GM19438 (cell line): ENCODE results near the gene ANP32B.
"Not testable (repeated sequence)": the region's sequence is repeated elsewhere in the genome, so short reads cannot be mapped to it uniquely, and the experiment has no call there.

Experiments used
- ATAC-seq: cut with Tn5 transposase; IDR thresholded peaks from one replicate; pipeline ENCODE4 v1.9.1; 2021; ENCODE audit warnings: low read depth; ENCODE audit not compliant: unreplicated experiment

Gene ANP32B

GRCh38 chr9:97982683-97983588, at the start of gene ANP32B:
Gene ANP32B (plus strand): TSS chr9:97983341. CDS start chr9:97983556, 215 bp downstream.
- peak; percentile 53 for ATAC-seq

- ATAC-seq = no peak
Measured at GRCh38 chr9:97934321-97935115, 48.6 kb upstream of the ANP32B start.

GRCh38 chr9:97935276-97935675, 47.9 kb upstream of the ANP32B start:
- ATAC-seq = no peak

GRCh38 chr9:97936998-97937397, 46.1 kb upstream of the ANP32B start:
- ATAC-seq = no peak

GRCh38 chr9:97938081-97938644, 45.0 kb upstream of the ANP32B start, which contains the start of gene HEMGN:
Gene HEMGN (minus strand): TSS chr9:97938172. CDS start chr9:97938136, 36 bp downstream.
- peak; percentile 66 for ATAC-seq

- ATAC-seq = no peak
Measured at GRCh38 chr9:97940233-97940632, 42.9 kb upstream of the ANP32B start.

- ATAC-seq = no peak
Measured at GRCh38 chr9:97940741-97941140, 42.4 kb upstream of the ANP32B start.

GRCh38 chr9:97941323-97941722, 41.8 kb upstream of the ANP32B start:
- no peak for ATAC-seq

GRCh38 chr9:97943308-97943855, 39.8 kb upstream of the ANP32B start:
- no peak for ATAC-seq

GRCh38 chr9:97944612-97945011, 38.5 kb upstream of the ANP32B start:
- no peak for ATAC-seq

GRCh38 chr9:97945470-97945869, 37.7 kb upstream of the ANP32B start:
- not testable (repeated sequence) for ATAC-seq

- not testable (repeated sequence) for ATAC-seq
Measured at GRCh38 chr9:97947094-97947493, 36.0 kb upstream of the ANP32B start.

- ATAC-seq = not testable (repeated sequence)
Measured at GRCh38 chr9:97950873-97951272, 32.3 kb upstream of the ANP32B start.

- no peak for ATAC-seq
Measured at GRCh38 chr9:97954550-97954989, 28.6 kb upstream of the ANP32B start.

- ATAC-seq = no peak
Measured at GRCh38 chr9:97956331-97956730, 26.8 kb upstream of the ANP32B start.

- ATAC-seq = no peak
Measured at GRCh38 chr9:97958812-97959511, 24.2 kb upstream of the ANP32B start.

GRCh38 chr9:97959585-97959984, 23.6 kb upstream of the ANP32B start:
- no peak for ATAC-seq

GRCh38 chr9:97960678-97961328, 22.3 kb upstream of the ANP32B start:
- not testable (repeated sequence) for ATAC-seq

GRCh38 chr9:97961361-97961760, 21.8 kb upstream of the ANP32B start:
- ATAC-seq = no peak

GRCh38 chr9:97962136-97962535, 21.0 kb upstream of the ANP32B start:
- ATAC-seq = no peak
